Stimulated activated CD8-positive, alpha-beta memory T cell treated with anti-CD3 and anti-CD28 coated beads, Interleukin-2, amount 100 ng/mL, for 48 hours (primary cell): ENCODE measurements around the gene SLC15A4.
"Not testable (repeated sequence)": the region's sequence is repeated elsewhere in the genome, so short reads cannot be mapped to it uniquely, and the experiment has no call there.

Experiments used
- DNase-seq, 2 donors: peaks; one replicate each; pipeline ENCODE4 v3.0.0-alpha.2; 2020; ENCODE audit warnings: low read depth in 2 of 2

The SLC15A4 gene

GRCh38 chr12:128814411-128815261 lies 9.1 kb downstream of the SLC15A4 start:
- DNase-seq, result no peak

GRCh38 chr12:128813883-128814282 lies 9.9 kb downstream of the SLC15A4 start:
- DNase-seq, result no peak

GRCh38 chr12:128813392-128813791 lies 10.4 kb downstream of the SLC15A4 start:
- DNase-seq, result no peak

- DNase-seq, result no peak
Observed at GRCh38 chr12:128811806-128812205, 12.0 kb downstream of the SLC15A4 start.

DNA sequence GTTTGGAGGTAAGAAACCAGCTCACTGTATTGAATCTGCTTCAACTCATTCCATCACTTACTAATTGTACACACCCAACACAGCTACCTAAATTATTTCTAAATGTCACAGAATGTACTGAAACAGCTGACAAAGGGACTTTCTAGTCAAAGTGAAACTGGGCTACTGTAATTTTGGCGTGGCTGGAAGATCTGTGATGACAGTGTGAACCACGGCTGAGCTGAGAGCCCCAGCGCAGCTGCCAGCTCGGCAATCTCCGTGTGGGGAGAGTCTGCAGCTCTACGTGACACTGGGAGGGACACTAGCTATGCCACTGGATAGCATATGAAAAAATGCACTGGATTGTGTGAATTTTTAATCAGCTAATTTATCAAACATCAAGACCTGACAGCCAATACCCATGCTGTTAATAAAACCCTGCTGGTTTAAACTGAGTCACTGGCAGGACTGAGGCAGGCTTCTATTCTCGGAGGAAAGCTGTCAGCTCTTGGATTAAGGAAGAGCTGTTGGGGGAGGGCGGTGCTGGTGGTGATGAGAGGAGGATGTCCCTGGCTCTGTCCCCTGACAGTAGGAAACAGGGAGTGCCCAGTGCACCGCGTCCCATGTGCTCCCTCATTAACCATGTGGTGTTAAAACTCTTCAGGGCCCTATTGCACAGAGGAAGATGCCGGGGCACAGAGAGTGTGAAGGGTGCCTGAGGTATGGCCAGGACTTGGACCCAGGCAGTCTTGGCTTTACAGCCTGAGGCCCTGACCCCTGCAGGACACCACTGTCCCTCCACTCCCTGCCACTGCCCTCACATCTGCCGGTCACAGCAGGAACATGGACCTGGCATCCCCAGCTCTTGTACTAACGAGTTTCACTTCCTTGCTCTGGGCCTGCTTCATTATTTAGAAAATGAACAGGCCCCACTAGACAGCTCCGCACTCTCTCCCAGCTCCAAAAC lies 13.3 kb downstream of the SLC15A4 start:
- DNase-seq, result peak in 1 of 2 donors; percentile 46

- DNase-seq, result no peak
Observed at GRCh38 chr12:128808651-128809050, 15.1 kb downstream of the SLC15A4 start.

- no peak for DNase-seq
Observed at GRCh38 chr12:128807161-128807724, 16.5 kb downstream of the SLC15A4 start.

- no peak for DNase-seq
Observed at GRCh38 chr12:128806573-128806972, 17.2 kb downstream of the SLC15A4 start.

- not testable (repeated sequence) for DNase-seq
Observed at GRCh38 chr12:128805406-128805805, 18.4 kb downstream of the SLC15A4 start.

GRCh38 chr12:128804762-128805161 lies 19.0 kb downstream of the SLC15A4 start:
- no peak for DNase-seq

- DNase-seq, result no peak
Observed at GRCh38 chr12:128803788-128804187, 20.0 kb downstream of the SLC15A4 start.

GRCh38 chr12:128802756-128803155 lies 21.0 kb downstream of the SLC15A4 start:
- no peak for DNase-seq

GRCh38 chr12:128801879-128802391 lies 21.8 kb downstream of the SLC15A4 start:
- DNase-seq, result no peak

DNA sequence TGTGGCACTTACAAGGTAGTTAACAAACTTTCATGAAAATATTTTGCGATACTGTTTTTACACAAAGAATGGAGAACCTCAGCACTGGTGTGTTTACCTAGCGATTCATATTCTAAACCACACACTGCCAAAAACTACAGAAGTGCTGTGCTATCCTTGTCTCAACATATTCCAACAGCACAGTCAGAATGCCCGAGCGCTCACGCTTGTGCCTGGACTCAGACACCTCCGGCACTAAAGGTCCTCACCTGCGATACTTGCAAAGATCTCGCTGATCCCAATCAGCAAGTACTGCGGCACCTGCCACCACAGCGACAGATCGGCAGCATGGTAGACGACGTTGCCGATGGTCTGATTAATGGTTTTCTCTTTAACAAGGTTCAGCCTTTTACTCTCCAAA lies 23.2 kb downstream of the SLC15A4 start:
- no peak for DNase-seq

DNA sequence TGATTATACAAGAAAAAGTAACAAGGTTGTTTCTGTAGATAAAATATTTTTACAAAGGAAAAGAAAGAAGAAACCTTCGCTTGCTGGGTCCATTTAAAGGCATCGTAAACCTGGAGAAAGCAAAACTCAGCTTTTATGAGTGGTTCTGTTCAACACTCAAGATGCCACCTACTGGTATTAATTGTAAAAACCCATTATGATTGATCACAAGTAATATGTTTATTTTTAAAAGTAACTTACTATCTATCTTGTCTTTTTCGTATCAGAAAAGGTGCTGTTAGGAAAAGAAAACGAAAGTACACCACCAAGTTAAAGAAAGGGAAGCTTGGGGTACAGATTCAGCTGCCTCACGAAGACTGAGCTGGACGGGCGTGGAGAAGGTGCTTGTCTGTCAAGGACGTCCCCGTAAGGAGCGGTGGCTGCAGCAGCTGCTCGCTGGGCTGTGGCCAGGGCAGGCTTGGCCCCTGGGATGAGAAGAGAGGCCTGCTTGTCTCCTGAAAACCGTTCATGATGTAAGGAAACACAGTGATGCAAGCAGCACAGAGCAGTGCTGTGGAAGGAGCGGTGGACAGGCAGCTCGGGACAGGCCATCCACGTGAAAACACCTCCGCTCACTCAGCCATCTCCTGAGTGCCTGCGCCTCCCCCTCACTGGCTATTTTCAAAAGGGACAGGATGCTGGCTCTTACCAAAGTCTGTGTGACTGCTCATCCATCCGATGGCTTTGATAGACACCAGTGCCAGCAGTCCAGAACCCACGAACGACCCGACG lies 25.0 kb downstream of the SLC15A4 start:
- DNase-seq, result no peak

DNA sequence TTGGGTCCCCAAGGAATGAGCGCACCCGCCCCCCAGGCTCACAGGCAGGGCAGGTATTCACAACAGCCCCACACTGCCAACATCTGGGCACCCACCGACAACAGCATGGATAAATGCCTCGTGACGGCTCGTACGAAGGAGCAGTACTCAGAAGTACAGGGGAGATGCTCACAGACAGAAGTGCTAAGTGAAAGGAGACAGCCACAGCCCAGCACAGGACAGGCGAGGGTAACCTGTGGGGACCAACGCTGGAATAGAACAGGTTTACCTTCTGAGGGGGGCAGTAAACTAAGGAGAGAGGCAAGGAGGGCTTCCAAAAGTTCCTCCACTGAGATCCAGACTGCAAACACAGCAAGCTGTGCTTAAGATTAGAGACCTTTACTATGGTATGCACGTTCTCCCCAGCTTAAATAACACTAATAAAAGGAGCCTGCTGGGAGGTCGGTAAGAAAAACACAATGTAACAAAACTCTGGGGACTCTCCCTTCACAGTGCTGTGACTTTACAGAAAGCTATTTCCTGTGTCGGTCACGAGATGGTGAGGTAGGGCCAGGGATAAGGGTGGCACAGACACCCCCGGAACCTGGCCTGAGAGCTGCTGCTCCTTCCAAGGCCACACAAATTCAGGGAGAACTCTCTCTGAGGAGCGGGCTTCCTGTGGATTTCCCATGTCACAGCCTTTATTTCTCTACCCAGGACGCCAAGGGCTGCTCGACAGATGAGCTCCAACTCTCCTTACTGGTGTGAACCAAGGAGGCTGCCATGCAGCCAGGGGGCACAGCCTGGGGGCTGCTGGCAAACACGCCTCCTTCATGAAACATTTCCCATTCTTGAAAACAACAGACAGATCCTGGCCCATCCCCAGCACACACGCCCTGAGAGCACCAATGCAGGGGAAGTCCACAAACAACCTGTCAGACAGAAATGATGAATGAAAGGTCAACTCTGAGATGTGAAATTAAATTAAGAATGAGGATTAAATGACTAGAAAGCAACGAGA lies 26.3 kb downstream of the SLC15A4 start:
- DNase-seq, result no peak

DNA sequence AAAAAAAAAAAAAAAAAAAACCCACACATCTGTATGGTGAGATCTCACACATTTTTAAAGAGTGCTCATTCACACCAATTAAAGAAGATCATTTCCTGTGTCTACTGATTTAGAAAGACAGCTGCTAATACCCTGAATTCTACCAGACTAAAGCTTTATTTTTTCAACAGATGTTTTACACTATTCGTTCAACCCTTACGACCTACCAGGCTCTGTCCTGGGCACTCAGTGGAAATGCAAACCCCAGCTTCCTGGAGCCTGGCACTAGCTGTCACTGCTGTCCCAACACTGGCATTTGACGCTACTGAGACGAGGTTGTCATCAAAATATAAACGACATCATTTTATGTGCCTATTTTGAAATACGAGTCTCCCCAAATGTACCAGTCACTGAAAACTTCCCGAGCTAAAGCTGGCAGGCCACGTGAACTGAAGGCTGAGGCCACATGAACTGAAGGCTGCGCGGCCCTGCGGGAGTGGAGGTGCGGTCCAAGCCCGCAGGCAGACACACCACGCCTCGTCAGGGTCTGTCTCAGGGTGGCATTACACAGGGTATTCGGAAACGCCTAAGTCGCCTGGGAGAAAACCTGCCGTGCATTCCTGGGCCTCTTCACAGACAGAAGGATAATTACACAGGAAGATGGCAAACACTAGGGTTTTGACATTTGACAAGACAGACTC lies 27.2 kb downstream of the SLC15A4 start:
- no peak for DNase-seq

- no peak for DNase-seq
Observed at GRCh38 chr12:128795530-128796361, 28.0 kb downstream of the SLC15A4 start.
